C4-2B (cell line): ENCODE measurements around the gene ZNF784.

Source experiments
- ZFX ChIP-seq: fragments of 450-650 bp; IDR thresholded peaks from 2 replicates; pipeline ENCODE4 v1.6.1; 2017
- TF ChIP-seq, protein P1 (sequence below): fragments of 450-650 bp; conservative IDR thresholded peaks from 2 replicates; pipeline ENCODE4 v1.5.1; 2017; ENCODE audit warnings: mild to moderate bottlenecking

DNA sequence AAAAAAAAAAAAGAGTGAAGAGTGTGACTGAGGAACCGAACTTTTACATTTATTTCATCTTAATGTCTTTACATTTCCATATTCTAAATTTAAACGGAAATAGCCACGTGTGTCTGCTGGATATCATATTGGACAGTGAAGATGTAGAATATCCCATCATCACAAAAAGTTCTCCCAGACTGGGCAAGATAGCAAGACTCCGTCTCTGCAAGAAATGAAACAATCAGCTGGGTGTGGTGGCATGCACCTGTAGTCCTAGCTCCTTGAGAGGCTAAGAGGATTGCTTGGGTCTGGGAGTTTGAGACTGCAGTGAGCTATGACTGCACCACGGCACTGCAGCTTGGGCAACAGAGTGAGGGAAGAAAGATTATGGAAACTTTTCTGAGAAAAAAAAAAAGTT lies 47.6 kb downstream of the ZNF784 start:
- TF ChIP-seq, protein P1, sequence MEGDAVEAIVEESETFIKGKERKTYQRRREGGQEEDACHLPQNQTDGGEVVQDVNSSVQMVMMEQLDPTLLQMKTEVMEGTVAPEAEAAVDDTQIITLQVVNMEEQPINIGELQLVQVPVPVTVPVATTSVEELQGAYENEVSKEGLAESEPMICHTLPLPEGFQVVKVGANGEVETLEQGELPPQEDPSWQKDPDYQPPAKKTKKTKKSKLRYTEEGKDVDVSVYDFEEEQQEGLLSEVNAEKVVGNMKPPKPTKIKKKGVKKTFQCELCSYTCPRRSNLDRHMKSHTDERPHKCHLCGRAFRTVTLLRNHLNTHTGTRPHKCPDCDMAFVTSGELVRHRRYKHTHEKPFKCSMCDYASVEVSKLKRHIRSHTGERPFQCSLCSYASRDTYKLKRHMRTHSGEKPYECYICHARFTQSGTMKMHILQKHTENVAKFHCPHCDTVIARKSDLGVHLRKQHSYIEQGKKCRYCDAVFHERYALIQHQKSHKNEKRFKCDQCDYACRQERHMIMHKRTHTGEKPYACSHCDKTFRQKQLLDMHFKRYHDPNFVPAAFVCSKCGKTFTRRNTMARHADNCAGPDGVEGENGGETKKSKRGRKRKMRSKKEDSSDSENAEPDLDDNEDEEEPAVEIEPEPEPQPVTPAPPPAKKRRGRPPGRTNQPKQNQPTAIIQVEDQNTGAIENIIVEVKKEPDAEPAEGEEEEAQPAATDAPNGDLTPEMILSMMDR: no peak
- no peak for TF ChIP-seq ZFX
